Naive thymus-derived CD4-positive, alpha-beta T cell (primary cell): ENCODE data around the gene ENO2. TPM values are rescaled to one million over a fixed set of nuclear protein-coding genes. Genes with fewer than 3 reads are reported as not detected.

Source experiments
- ATAC-seq: fragments of 150-1000 bp; cut with Tn5 transposase; 2 replicates; pipeline ENCODE4 v1.10.0; 2021; ENCODE audit warnings: mild to moderate bottlenecking, moderate library complexity
- CTCF ChIA-PET: fragments of 350-600 bp; sonication (Branson Sonifier 250); formaldehyde crosslinking; loops from one replicate; lab custom pipeline; 2021; ENCODE audit warnings: antibody characterized with exemption; lab: Charles Lee
- POLR2A ChIA-PET: fragments of 350-600 bp; sonication (Branson Sonifier 250); formaldehyde crosslinking; loops from one replicate; lab custom pipeline; 2021; ENCODE audit warnings: antibody characterized with exemption, inconsistent platforms; lab: Charles Lee
- DNase-seq, 9 donors: peaks; one replicate each; pipeline versions ENCODE4 v3.0.0 to v3.0.0-alpha.2; 2020 to 2022; ENCODE audit warnings: mixed read lengths in 1 of 9
- H3K27ac ChIP-seq: one replicate; pipeline ENCODE4 v1.7.0; 2013; ENCODE audit warnings: mild to moderate bottlenecking, low read depth, low read length, moderate library complexity
- H3K27me3 ChIP-seq, 2 donors: one replicate each; pipeline ENCODE4 v1.7.0; 2013; ENCODE audit warnings: low read length in 2 of 2, mild to moderate bottlenecking in 2 of 2, moderate library complexity in 2 of 2; ENCODE audit not compliant: control insufficient read depth in 2 of 2, insufficient read depth in 2 of 2
- H3K36me3 ChIP-seq, 3 experiments: 1 replicate in 2 of 3; 2 replicates in 1 of 3; pipeline ENCODE4 v1.7.0; 2013; ENCODE audit warnings: low read length in 3 of 3, mild to moderate bottlenecking in 3 of 3, moderate library complexity in 1 of 3; ENCODE audit not compliant: insufficient read depth in 3 of 3, control insufficient read depth in 2 of 3
- H3K4me1 ChIP-seq, 2 donors: one replicate each; pipeline ENCODE4 v1.7.0; 2013; ENCODE audit warnings: low read length in 2 of 2, mild to moderate bottlenecking in 2 of 2, moderate library complexity in 1 of 2; ENCODE audit not compliant: control insufficient read depth in 2 of 2, insufficient read depth in 2 of 2
- H3K4me3 ChIP-seq: 2 replicates; pipeline ENCODE4 v1.7.0; 2013; ENCODE audit warnings: mild to moderate bottlenecking, low read length
- H3K9me3 ChIP-seq, 3 experiments: 1 replicate in 2 of 3; 2 replicates in 1 of 3; pipeline ENCODE4 v1.7.0; 2013; ENCODE audit warnings: low read length in 3 of 3; ENCODE audit not compliant: control insufficient read depth in 2 of 3
- H3K27ac Mint-ChIP-seq, 9 donors: one replicate each; pipeline ENCODE4 v1.8.0; 2020 to 2022; ENCODE audit warnings: mixed read lengths in 9 of 9, mild to moderate bottlenecking in 8 of 9, moderate library complexity in 5 of 9, inconsistent platforms in 2 of 9
- H3K27me3 Mint-ChIP-seq, 5 donors: one replicate each; pipeline ENCODE4 v1.8.0; 2021 to 2022; ENCODE audit warnings: mixed read lengths in 5 of 5, mild to moderate bottlenecking in 1 of 5
- H3K36me3 Mint-ChIP-seq, 5 donors: one replicate each; pipeline ENCODE4 v1.8.0; 2020 to 2022; ENCODE audit warnings: mixed read lengths in 5 of 5, mild to moderate bottlenecking in 3 of 5, inconsistent platforms in 1 of 5
- H3K4me1 Mint-ChIP-seq, 7 donors: one replicate each; pipeline ENCODE4 v1.8.0; 2020 to 2022; ENCODE audit warnings: mixed read lengths in 7 of 7, mild to moderate bottlenecking in 3 of 7, inconsistent platforms in 1 of 7
- H3K4me3 Mint-ChIP-seq, 10 donors: one replicate each; pipeline ENCODE4 v1.8.0; 2020 to 2022; ENCODE audit warnings: mild to moderate bottlenecking in 10 of 10, mixed read lengths in 10 of 10, moderate library complexity in 6 of 10, inconsistent platforms in 2 of 10
- H3K9me3 Mint-ChIP-seq, 11 donors: one replicate each; pipeline ENCODE4 v1.8.0; 2020 to 2022; ENCODE audit warnings: mixed read lengths in 11 of 11, mild to moderate bottlenecking in 4 of 11, inconsistent platforms in 1 of 11, moderate library complexity in 1 of 11
- intact Hi-C, 2 donors: fragments of 100-400 bp; cut with micrococcal nuclease; formaldehyde crosslinking; loops; one replicate each; pipeline ENCODE4 v1.15.1; 2023
- polyA plus RNA-seq, 2 donors: library from polyadenylated mRNA; unstranded; fragments of 300-500 nt; fragmentation: Illumina TruSeq; gene quantifications; one replicate each; pipeline ENCODE4 v1.2.3, GENCODE V29; 2021
- total RNA-seq, 6 experiments: library from RNA in 5 of 6; stranded (reverse) in 5 of 6; gene quantifications; 1 replicate in 5 of 6; 2 replicates in 1 of 6; pipeline ENCODE4 v1.2.3 and lab custom pipeline; 2021 to 2026

ENO2 gene
- total and polyA plus RNA-seq, 7 experiments from 2014 or later = 22.5 to 193 (median 90.6) TPM

GRCh38 chr12:6957151-6957701 is 42.8 kb downstream of the ENO2 start:
- Histone ChIP-seq H3K4me1 (peaks cover 85 to 95% of the 10 kb centered on the region in 2 donors), H3K27me3 (no peaks in the 10 kb centered on the region), H3K9me3 (no peaks in the 10 kb centered on the region), H3K27ac (peak overlapping the region; percentile 95), H3K4me3 (peak overlapping the region; percentile 16), H3K36me3 (peaks cover 5 to 66% (median 20%) of the 10 kb centered on the region in 3 experiments)
- CTCF ChIA-PET = interaction anchor here (0.9 to 11.1 kb wide), 3 partner anchors 8 to 19 kb away, joined by 3 to 460 read pairs (median 11); partner anchors contain the start of genes C12orf57, PTPN6 and RNU7-1
- POLR2A ChIA-PET = interaction anchor here (1.1 to 13.5 kb wide), 9 partner anchors 8 to 170 kb away, joined by 3 to 1270 read pairs (median 5); partner anchors contain the start of genes C12orf57, EMG1, PHB2 and PTPN6
- peak overlapping the region; percentile 62 to 99 (median 76) for H3K4me3 Mint-ChIP-seq
- H3K36me3 Mint-ChIP-seq = peaks cover 11 to 59% (median 27%) of the 10 kb centered on the region in 5 donors
- H3K27me3 Mint-ChIP-seq = no peaks in the 10 kb centered on the region
- peak overlapping the region; percentile 16 to 100 (median 96) for H3K27ac Mint-ChIP-seq
- no peak for DNase-seq
- intact Hi-C loops = loop anchor here (10.0 kb wide), 2 partner anchors 192 to 352 kb away; partner anchors contain the start of genes CHD4 (in 1 of the 2) and PTMS (in 1 of the 2)
- ATAC-seq = no peak
- H3K4me1 Mint-ChIP-seq = peaks cover 61 to 91% (median 82%) of the 10 kb centered on the region in 7 donors
- no peaks in the 10 kb centered on the region for H3K9me3 Mint-ChIP-seq

- Mint-ChIP-seq H3K4me1 (peaks cover 62 to 91% (median 83%) of the 10 kb centered on the region in 7 donors), H3K9me3 (no peaks in the 10 kb centered on the region), H3K36me3 (peaks cover 10 to 51% (median 21%) of the 10 kb centered on the region in 5 donors), H3K4me3 (peak overlapping the region; percentile 89 to 99 (median 93)), H3K27me3 (no peaks in the 10 kb centered on the region), H3K27ac (peak overlapping the region; percentile 96 to 100 (median 99))
- Histone ChIP-seq H3K4me3 (peak overlapping the region; percentile 65), H3K4me1 (peaks cover 91 to 96% of the 10 kb centered on the region in 2 donors), H3K27me3 (no peaks in the 10 kb centered on the region), H3K27ac (peak overlapping the region; percentile 95), H3K36me3 (peaks cover 5 to 58% (median 20%) of the 10 kb centered on the region in 3 experiments), H3K9me3 (no peaks in the 10 kb centered on the region)
- intact Hi-C loops = loop anchor here (10.0 kb wide), 2 partner anchors 193 to 353 kb away; partner anchors contain the start of genes CHD4 (in 1 of the 2) and PTMS (in 1 of the 2)
- ChIA-PET POLR2A (interaction anchor here (0.5 to 13.5 kb wide), 8 partner anchors 11 to 493 kb away, joined by 3 to 1270 read pairs (median 8); partner anchors contain the start of genes C12orf57, CDCA3, EMG1 and PHB2), CTCF (interaction anchor here (2.2 to 11.1 kb wide), 2 partner anchors 10 to 20 kb away, joined by 11 to 460 read pairs; partner anchors contain the start of genes C12orf57, PTPN6 and RNU7-1)
- no peak for ATAC-seq
- DNase-seq = no peak
Observed at GRCh38 chr12:6957741-6958608, 43.6 kb downstream of the ENO2 start.

- CTCF ChIA-PET = interaction anchor here (2.2 to 11.1 kb wide), 2 partner anchors 11 to 21 kb away, joined by 11 to 460 read pairs; partner anchors contain the start of genes C12orf57, PTPN6 and RNU7-1
- peak in 1 of 9 donors; percentile 27 for DNase-seq
- peak overlapping the region; percentile 65 for H3K4me3 ChIP-seq
Observed at GRCh38 chr12:6958609-6959057, 44.3 kb downstream of the ENO2 start.

GRCh38 chr12:6959058-6959804 is 44.9 kb downstream of the ENO2 start:
- H3K4me3 ChIP-seq = peak overlapping the region; percentile 65
- H3K9me3 ChIP-seq = no peaks in the 10 kb centered on the region
- POLR2A ChIA-PET = interaction anchor here (0.7 to 13.5 kb wide), 11 partner anchors 10 to 680 kb away, joined by 3 to 1270 read pairs (median 7); partner anchors contain the start of genes C12orf57, CDCA3, EMG1 and ENO2
- peaks cover 58 to 86% (median 77%) of the 10 kb centered on the region in 7 donors for H3K4me1 Mint-ChIP-seq
- CTCF ChIA-PET = interaction anchor here (2.2 to 11.1 kb wide), 2 partner anchors 11 to 21 kb away, joined by 11 to 460 read pairs; partner anchors contain the start of genes C12orf57, PTPN6 and RNU7-1
- H3K27me3 Mint-ChIP-seq = no peaks in the 10 kb centered on the region
- peaks cover 5 to 52% (median 20%) of the 10 kb centered on the region in 3 experiments for H3K36me3 ChIP-seq
- H3K9me3 Mint-ChIP-seq = no peaks in the 10 kb centered on the region
- intact Hi-C loops = loop anchor here (10.0 kb wide), 2 partner anchors 194 to 354 kb away; partner anchors contain the start of genes CHD4 (in 1 of the 2) and PTMS (in 1 of the 2)
- DNase-seq (peak; percentile 55 to 86 (median 82)), ATAC-seq (peak; percentile 73)
- H3K27ac Mint-ChIP-seq = peak overlapping the region; percentile 96 to 100 (median 99)
- peaks cover 84 to 91% of the 10 kb centered on the region in 2 donors for H3K4me1 ChIP-seq
- H3K4me3 Mint-ChIP-seq = peak overlapping the region; percentile 89 to 99 (median 93)
- peaks cover 10 to 39% (median 21%) of the 10 kb centered on the region in 5 donors for H3K36me3 Mint-ChIP-seq
- H3K27ac ChIP-seq = peak overlapping the region; percentile 95
- no peaks in the 10 kb centered on the region for H3K27me3 ChIP-seq

More at GRCh38 chr12:6958609-6959057, 44.3 kb downstream of the ENO2 start:
- Mint-ChIP-seq H3K36me3 (peaks cover 10 to 45% (median 21%) of the 10 kb centered on the region in 5 donors), H3K27ac (peak overlapping the region; percentile 96 to 100 (median 99)), H3K4me3 (peak overlapping the region; percentile 89 to 99 (median 93)), H3K9me3 (no peaks in the 10 kb centered on the region), H3K4me1 (peaks cover 62 to 88% (median 78%) of the 10 kb centered on the region in 7 donors), H3K27me3 (no peaks in the 10 kb centered on the region)
- POLR2A ChIA-PET = interaction anchor here (1.3 to 13.5 kb wide), 8 partner anchors 10 to 269 kb away, joined by 3 to 1270 read pairs (median 10); partner anchors contain the start of genes C12orf57, CDCA3, EMG1 and PHB2
- no peaks in the 10 kb centered on the region for H3K27me3 ChIP-seq
- peak overlapping the region; percentile 95 for H3K27ac ChIP-seq
- peaks cover 89 to 91% of the 10 kb centered on the region in 2 donors for H3K4me1 ChIP-seq
- peaks cover 5 to 52% (median 20%) of the 10 kb centered on the region in 3 experiments for H3K36me3 ChIP-seq
- intact Hi-C loops = loop anchor here (10.0 kb wide), 2 partner anchors 194 to 354 kb away; partner anchors contain the start of genes CHD4 (in 1 of the 2) and PTMS (in 1 of the 2)
- H3K9me3 ChIP-seq = no peaks in the 10 kb centered on the region
- no peak for ATAC-seq
